Keratinocyte (primary cell): ENCODE measurements around the gene NR1I3. TPM values are rescaled to one million over a fixed set of nuclear protein-coding genes. Genes with fewer than 3 reads are reported as not detected.

Experiments
- DNase-seq: peaks from one replicate; pipeline ENCODE4 v3.0.0-alpha.2; 2011; ENCODE audit warnings: low read depth, missing footprints, low spot score
- FAIRE-seq: peaks from 2 replicates; lab custom pipeline; 2011; peaks lifted over from hg19 to GRCh38; lab: Jason Lieb, UNC
- H2AFZ ChIP-seq: 2 replicates; pipeline ENCODE4 v1.6.0; 2012; ENCODE audit warnings: low read length, control low read depth, inconsistent platforms; ENCODE audit not compliant: control insufficient read depth
- H3K27ac ChIP-seq: 2 replicates; pipeline ENCODE4 v1.5.1; 2011; ENCODE audit warnings: low read length; ENCODE audit not compliant: control insufficient read depth, insufficient read depth
- H3K27me3 ChIP-seq: 3 replicates; pipeline ENCODE4 v1.6.0; 2011; ENCODE audit warnings: low read length; ENCODE audit not compliant: control insufficient read depth, insufficient read depth; ENCODE audit errors: extremely low read depth
- H3K36me3 ChIP-seq, 2 experiments: 2 replicates in 1 of 2; 3 replicates in 1 of 2; pipeline ENCODE4 v1.5.1; 2011; ENCODE audit warnings: low read length in 2 of 2, mild to moderate bottlenecking in 1 of 2; ENCODE audit not compliant: control insufficient read depth in 2 of 2, insufficient read depth in 2 of 2; ENCODE audit errors: extremely low read depth in 1 of 2
- H3K4me1 ChIP-seq: 3 replicates; pipeline ENCODE4 v1.5.1; 2011; ENCODE audit warnings: low read length; ENCODE audit not compliant: control insufficient read depth, insufficient read depth; ENCODE audit errors: extremely low read depth
- H3K4me2 ChIP-seq: 3 replicates; pipeline ENCODE4 v1.6.0; 2011; ENCODE audit warnings: low read depth, low read length; ENCODE audit not compliant: control insufficient read depth, insufficient read depth; ENCODE audit errors: extremely low read depth
- H3K4me3 ChIP-seq, 3 experiments: fragments of 200-600 bp in 1 of 3; sonication (generic) in 1 of 3; 2 replicates in 2 of 3; 3 replicates in 1 of 3; pipeline ENCODE4 v1.5.1; 2011 to 2016; ENCODE audit warnings: low read length in 3 of 3, mild to moderate bottlenecking in 3 of 3, control low read depth in 2 of 3, inconsistent platforms in 1 of 3, low read depth in 1 of 3, mixed read lengths in 1 of 3, mixed run types in 1 of 3, moderate library complexity in 1 of 3; ENCODE audit not compliant: control insufficient read depth in 2 of 3, insufficient read depth in 2 of 3; ENCODE audit errors: extremely low read depth in 1 of 3
- H3K79me2 ChIP-seq: 2 replicates; pipeline ENCODE4 v1.6.0; 2012; ENCODE audit warnings: low read length; ENCODE audit not compliant: control insufficient read depth, insufficient read depth
- H3K9ac ChIP-seq: 3 replicates; pipeline ENCODE4 v1.6.0; 2011; ENCODE audit warnings: low read length; ENCODE audit not compliant: control insufficient read depth, insufficient read depth; ENCODE audit errors: extremely low read depth
- H3K9me1 ChIP-seq: 3 replicates; pipeline ENCODE4 v1.6.0; 2011; ENCODE audit warnings: low read length; ENCODE audit not compliant: control insufficient read depth, insufficient read depth; ENCODE audit errors: extremely low read depth
- H3K9me3 ChIP-seq: 2 replicates; pipeline ENCODE4 v1.5.1; 2012; ENCODE audit warnings: low read depth, low read length; ENCODE audit not compliant: control insufficient read depth
- H4K20me1 ChIP-seq: 3 replicates; pipeline ENCODE4 v1.6.0; 2011; ENCODE audit warnings: low read length; ENCODE audit not compliant: control insufficient read depth, insufficient read depth; ENCODE audit errors: extremely low read depth
- CTCF ChIP-seq, 3 experiments: IDR thresholded peaks in 1 of 3; conservative IDR thresholded peaks in 1 of 3; optimal IDR thresholded peaks in 1 of 3; 2 replicates in 2 of 3; 3 replicates in 1 of 3; pipeline versions ENCODE3 to v1.5.1; 2011; ENCODE audit warnings: low read length in 3 of 3, mild to moderate bottlenecking in 3 of 3, moderate library complexity in 2 of 3, control low read depth in 1 of 3, inconsistent platforms in 1 of 3; ENCODE audit not compliant: insufficient read depth in 2 of 3; ENCODE audit errors: extremely low read depth in 1 of 3
- EZH2 ChIP-seq: IDR thresholded peaks from one replicate; pipeline ENCODE4 v1.6.1; 2012; ENCODE audit warnings: inconsistent platforms, mild to moderate bottlenecking, low read length, moderate library complexity
- dilution Hi-C: fragments of 300-500 bp; cut with MboI; formaldehyde crosslinking; loops from one replicate; pipeline ENCODE4 v1.7.0; 2020; ENCODE audit warnings: low sequenced_read_pairs; ENCODE audit not compliant: extremely low pct_ligation_motif_present
- polyA plus RNA-seq, 5 experiments: library from polyadenylated mRNA; depleted of rRNA in 3 of 5; stranded (reverse) in 3 of 5; stranded (forward) in 1 of 5; unstranded in 1 of 5; fragments of >200 nt; gene quantifications; 1 replicate in 1 of 5; 2 replicates in 3 of 5; 3 replicates in 1 of 5; pipeline versions ENCODE4 v1.2.1 to v1.2.3, GENCODE V29; 2011 to 2012; ENCODE audit warnings: missing spikeins in 2 of 5, low read depth in 1 of 5, low replicate concordance in 1 of 5

Gene NR1I3
- polyA plus RNA-seq, 1 donor (not counting 4 experiments of a cell fraction or from before 2014, with no cell fraction given), result not detected

- H3K4me1 ChIP-seq, result peaks cover 12% of the 10 kb centered on the region
- peak overlapping the region; percentile 1 for H3K4me2 ChIP-seq
- FAIRE-seq (no peak), DNase-seq (no peak)
- H3K9me3 ChIP-seq, result no peaks in the 10 kb centered on the region
- H3K27ac ChIP-seq, result no peak overlapping the region
- H2AFZ ChIP-seq, result no peak overlapping the region
- H3K9me1 ChIP-seq, result no peaks in the 10 kb centered on the region
- no peak for TF ChIP-seq CTCF (optimal IDR thresholded peaks at IDR 0.05 in 1 of 3, IDR thresholded peaks at IDR 0.05 in 1 of 3, conservative IDR thresholded peaks at IDR 0.05 in 1 of 3; ENCODE audit: extremely low read depth in 1 of 3, insufficient read depth in 2 of 3, low read length in 3 of 3)
- peak; percentile 10 for TF ChIP-seq EZH2
- dilution Hi-C loops, result no loop called here
- H3K27me3 ChIP-seq, result peaks cover 31% of the 10 kb centered on the region
- no peak overlapping the region for H3K4me3 ChIP-seq
- no peak overlapping the region for H3K9ac ChIP-seq
- H3K36me3 ChIP-seq, result no peaks in the 10 kb centered on the region
- no peaks in the 10 kb centered on the region for H3K79me2 ChIP-seq
- H4K20me1 ChIP-seq, result no peaks in the 10 kb centered on the region
Observed at GRCh38 chr1:161260376-161261260, 22.6 kb upstream of the NR1I3 start.

GRCh38 chr1:161259765-161260164 is 21.8 kb upstream of the NR1I3 start:
- no peaks in the 10 kb centered on the region for H3K36me3 ChIP-seq
- H4K20me1 ChIP-seq, result no peaks in the 10 kb centered on the region
- no peak overlapping the region for H3K9ac ChIP-seq
- FAIRE-seq (no peak), DNase-seq (no peak)
- dilution Hi-C loops, result no loop called here
- H3K4me1 ChIP-seq, result peaks cover 12% of the 10 kb centered on the region
- peaks cover 31% of the 10 kb centered on the region for H3K27me3 ChIP-seq
- H3K79me2 ChIP-seq, result no peaks in the 10 kb centered on the region
- H3K4me3 ChIP-seq, result no peak overlapping the region
- no peaks in the 10 kb centered on the region for H3K9me3 ChIP-seq
- H3K9me1 ChIP-seq, result no peaks in the 10 kb centered on the region
- no peak overlapping the region for H3K27ac ChIP-seq
- TF ChIP-seq EZH2 (no peak), CTCF (optimal IDR thresholded peaks at IDR 0.05 in 1 of 3, IDR thresholded peaks at IDR 0.05 in 1 of 3, conservative IDR thresholded peaks at IDR 0.05 in 1 of 3; ENCODE audit: extremely low read depth in 1 of 3, insufficient read depth in 2 of 3, low read length in 3 of 3) (no peak)
- no peak overlapping the region for H3K4me2 ChIP-seq
- H2AFZ ChIP-seq, result no peak overlapping the region
